Measurements from ENCODE around the gene DHX35. TPM values are rescaled to one million over a fixed set of nuclear protein-coding genes. Genes with fewer than 3 reads are reported as not detected.

The DHX35 gene
- total and polyA plus RNA-seq, 10 of the 15 experiments (the other 5 are each of a cell fraction or from before 2014, with no cell fraction given), result 4.3 to 21.6 (median 14.9) TPM

DNA sequence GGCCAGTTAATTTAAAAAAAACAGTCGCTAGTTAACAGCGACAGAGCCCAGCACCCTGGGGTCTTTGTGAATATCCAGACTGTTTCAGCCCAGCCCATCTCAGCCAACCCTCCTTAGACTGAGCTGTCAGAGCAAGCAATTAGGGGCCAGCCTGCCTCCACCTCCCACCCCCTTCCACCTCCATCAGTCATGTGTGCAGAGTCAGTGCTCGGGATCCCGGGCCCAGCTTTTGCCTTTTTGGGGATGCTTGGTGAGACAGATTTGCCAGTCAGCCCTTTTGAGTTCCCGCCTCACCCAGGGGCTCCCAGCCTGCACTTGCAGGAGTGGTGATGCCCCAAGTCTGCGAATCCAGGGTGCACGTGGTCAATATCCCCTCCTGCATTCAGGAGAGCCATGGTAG, 42.5 kb upstream of the DHX35 start:
- TSS peak; percentile 41 for BruUV-seq (replicated peaks)
- Histone ChIP-seq H3K4me1 (ENCODE audit: control insufficient read depth, insufficient read depth, low read length) (no peaks in the 10 kb centered on the region), H4K20me1 (ENCODE audit: control insufficient read depth, insufficient read depth) (no peaks in the 10 kb centered on the region), H3K27me3 (replicated peaks in 1 of 2; ENCODE audit: control insufficient read depth in 2 of 2, insufficient read depth in 2 of 2, low read length in 1 of 2) (no peaks in the 10 kb centered on the region), H3K27ac (ENCODE audit: control insufficient read depth, insufficient read depth) (no peak overlapping the region), H3K4me2 (ENCODE audit: control insufficient read depth, insufficient read depth) (no peak overlapping the region), H3K4me3 (no peak overlapping the region), H3K9me3 (replicated peaks; ENCODE audit: control insufficient read depth, insufficient read depth, low read length) (no peaks in the 10 kb centered on the region), H3K9ac (ENCODE audit: control insufficient read depth, insufficient read depth, low read length) (no peak overlapping the region), H3K36me3 (ENCODE audit: control insufficient read depth in 2 of 2, insufficient read depth in 2 of 2, low read length in 1 of 2) (peaks cover 18 to 19% of the 10 kb centered on the region in 2 experiments; a peak in 3 of 4 replicates), H3K79me2 (ENCODE audit: control insufficient read depth, insufficient read depth, low read length) (no peaks in the 10 kb centered on the region), H2AFZ (ENCODE audit: control insufficient read depth, low read depth, low read length) (no peak overlapping the region)
- in situ Hi-C loops (cut with MboI) (loop anchor here (5.0 kb wide), 1 partner anchor 128 kb away; no protein-coding TSS in a partner anchor), intact Hi-C loops (cut with micrococcal nuclease; ENCODE audit: unreplicated experiment) (no loop called here)
- ChIA-PET CTCF (interaction anchor here (1.0 kb wide), 1 partner anchor 271 kb away, joined by 3 read pairs; no protein-coding TSS in a partner anchor), SMC1A (ENCODE audit: uncharacterized antibody, unreplicated experiment) (interaction anchor here (1.6 kb wide), 1 partner anchor 12 kb away, joined by 3 read pairs; no protein-coding TSS in a partner anchor), POLR2A (no interaction called here), RAD21 (ENCODE audit: unreplicated experiment) (no interaction called here)
- DNase-seq (ENCODE audit: low read depth, low spot score) (no peak), ATAC-seq (no peak), FAIRE-seq (no peak)
- TF ChIP-seq PML (IDR thresholded peaks at IDR 0.05; ENCODE audit: low read length) (0 out of 2 replicates have a peak, but pooled peaks have one; percentile 3), SRF (IDR thresholded peaks at IDR 0.05; ENCODE audit: low read depth in 2 of 2, low read length in 2 of 2) (no peak)
- 99% methylated on average over 7 of the region's 7 CpGs for WGBS (ENCODE audit: insufficient coverage, insufficient replicate concordance, low lambda C conversion rate, missing lambda C conversion rate)

DNA sequence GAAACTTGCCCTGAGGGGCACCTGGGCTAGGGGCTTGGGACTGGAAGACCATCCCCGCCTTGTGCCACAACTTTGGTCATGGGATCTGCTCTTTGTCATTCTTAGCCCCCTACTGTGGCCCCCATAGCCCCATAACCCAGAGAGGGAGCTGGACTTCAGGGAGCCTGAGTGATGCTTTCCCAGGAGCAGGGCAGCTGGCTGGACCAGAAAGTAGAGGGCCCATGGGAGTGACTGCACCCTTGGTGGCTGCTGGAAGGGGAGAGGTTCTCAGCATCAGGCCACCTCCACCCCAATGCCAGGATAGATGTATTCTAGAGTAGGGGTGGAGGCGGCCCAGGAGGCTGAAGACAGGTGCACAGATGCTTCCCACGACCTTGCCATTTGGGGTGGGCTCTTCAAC, 41.7 kb upstream of the DHX35 start:
- Histone ChIP-seq H3K27me3 (replicated peaks in 1 of 2; ENCODE audit: control insufficient read depth in 2 of 2, insufficient read depth in 2 of 2, low read length in 1 of 2) (no peaks in the 10 kb centered on the region), H3K4me1 (ENCODE audit: control insufficient read depth, insufficient read depth, low read length) (no peaks in the 10 kb centered on the region), H3K9me3 (replicated peaks; ENCODE audit: control insufficient read depth, insufficient read depth, low read length) (no peaks in the 10 kb centered on the region), H3K9ac (ENCODE audit: control insufficient read depth, insufficient read depth, low read length) (no peak overlapping the region), H4K20me1 (ENCODE audit: control insufficient read depth, insufficient read depth) (no peaks in the 10 kb centered on the region), H3K27ac (ENCODE audit: control insufficient read depth, insufficient read depth) (no peak overlapping the region), H3K4me3 (no peak overlapping the region), H3K36me3 (ENCODE audit: control insufficient read depth in 2 of 2, insufficient read depth in 2 of 2, low read length in 1 of 2) (peaks cover 10 to 19% of the 10 kb centered on the region in 2 experiments; a peak in 3 of 4 replicates), H2AFZ (ENCODE audit: control insufficient read depth, low read depth, low read length) (no peak overlapping the region), H3K79me2 (ENCODE audit: control insufficient read depth, insufficient read depth, low read length) (no peaks in the 10 kb centered on the region), H3K4me2 (ENCODE audit: control insufficient read depth, insufficient read depth) (no peak overlapping the region)
- CTCF ChIA-PET, result interaction anchor here (1.2 to 12.8 kb wide), 3 partner anchors 14 to 127 kb away, joined by 3 to 182 read pairs (median 13); no protein-coding TSS in a partner anchor
- SMC1A ChIA-PET (ENCODE audit: uncharacterized antibody, unreplicated experiment), result interaction anchor here (1.6 kb wide), 1 partner anchor 12 kb away, joined by 3 read pairs; no protein-coding TSS in a partner anchor
- RAD21 ChIA-PET (ENCODE audit: unreplicated experiment), result no interaction called here
- FAIRE-seq, result no peak
- DNase-seq (ENCODE audit: low read depth, low spot score), result no peak
- no peak for ATAC-seq
- POLR2A ChIA-PET, result interaction anchor here (1.6 kb wide), 1 partner anchor 13 kb away, joined by 3 read pairs; no protein-coding TSS in a partner anchor
- WGBS (ENCODE audit: insufficient coverage, insufficient replicate concordance, low lambda C conversion rate, missing lambda C conversion rate), result 82% methylated on average over 3 of the region's 3 CpGs
- in situ Hi-C loops (cut with MboI) (loop anchor here (5.0 kb wide), 1 partner anchor 127 kb away; no protein-coding TSS in a partner anchor), intact Hi-C loops (cut with micrococcal nuclease; ENCODE audit: unreplicated experiment) (no loop called here)
- BruUV-seq (replicated peaks), result no TSS peak
- no peak for TF ChIP-seq IRF3 (IDR thresholded peaks at IDR 0.05)
- no peak for TF ChIP-seq RUNX3 (IDR thresholded peaks at IDR 0.05; ENCODE audit: low read length)
- TF ChIP-seq, protein P1, sequence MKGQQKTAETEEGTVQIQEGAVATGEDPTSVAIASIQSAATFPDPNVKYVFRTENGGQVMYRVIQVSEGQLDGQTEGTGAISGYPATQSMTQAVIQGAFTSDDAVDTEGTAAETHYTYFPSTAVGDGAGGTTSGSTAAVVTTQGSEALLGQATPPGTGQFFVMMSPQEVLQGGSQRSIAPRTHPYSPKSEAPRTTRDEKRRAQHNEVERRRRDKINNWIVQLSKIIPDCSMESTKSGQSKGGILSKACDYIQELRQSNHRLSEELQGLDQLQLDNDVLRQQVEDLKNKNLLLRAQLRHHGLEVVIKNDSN (IDR thresholded peaks at IDR 0.05; ENCODE audit: borderline replicate concordance, extremely low read length, insufficient read depth, low read depth, low read length), result no peak
- TF ChIP-seq ZNF217 (IDR thresholded peaks at IDR 0.05), result no peak
- TF ChIP-seq CTCF (IDR thresholded peaks at IDR 0.05 in 2 of 3, conservative IDR thresholded peaks at IDR 0.05 in 1 of 3; ENCODE audit: control insufficient read depth in 2 of 3, extremely low read depth in 1 of 3, insufficient read depth in 1 of 3, low read depth in 3 of 3, low read length in 3 of 3), result no peak
- no peak for TF ChIP-seq SUPT20H (IDR thresholded peaks at IDR 0.05; ENCODE audit: borderline replicate concordance, control insufficient read depth, low read depth, low read length)
- no peak for TF ChIP-seq SREBF1 (IDR thresholded peaks at IDR 0.05; ENCODE audit: low read length)
